A549 (cell line): ENCODE measurements around the gene SUPT7L. TPM values are rescaled to one million over a fixed set of nuclear protein-coding genes. Genes with fewer than 3 reads are reported as not detected.
A peak's percentile ranks its signal among the peaks of the same experiment; 100 is the strongest.

Source experiments
- ATAC-seq, 2 experiments: fragments of 200-7000 bp in 1 of 2; fragments of >200 bp in 1 of 2; cut with Nextera tagmentation in 1 of 2; cut with Tn5 transposase in 1 of 2; 3 replicates each; pipeline versions ENCODE4 v1.8.0 to v1.9.1; 2018 to 2020; ENCODE audit warnings: mild to moderate bottlenecking in 1 of 2, moderate library complexity in 1 of 2
- CTCF ChIA-PET: fragments of 300-600 bp; sonication (Branson Sonifier 250); formaldehyde crosslinking; extraction: SDS; loops from one replicate; lab custom pipeline; 2021; ENCODE audit warnings: antibody characterized with exemption, inconsistent platforms; lab: Yijun Ruan, JAX
- POLR2A ChIA-PET: fragments of 350-600 bp; formaldehyde crosslinking; extraction: SDS; loops from one replicate; lab custom pipeline; 2021; ENCODE audit warnings: antibody characterized with exemption, inconsistent platforms; lab: Yijun Ruan, JAX
- DNase-seq, 2 experiments: peaks; one replicate each; pipeline versions ENCODE4 v3.0.0 to v3.0.0-alpha.2; 2011 to 2016; ENCODE audit warnings: low read depth in 1 of 2, low spot score in 1 of 2
- FAIRE-seq: peaks from 2 replicates; lab custom pipeline; 2011; peaks lifted over from hg19 to GRCh38; lab: Jason Lieb, UNC
- H3K27ac ChIP-seq, 2 experiments: fragments of >200 bp; sonication (Bioruptor Twin); formaldehyde crosslinking; 3 replicates each; pipeline ENCODE4 v1.5.1; 2016 to 2017
- H3K4me1 ChIP-seq: fragments of >200 bp; sonication (Bioruptor Twin); formaldehyde crosslinking; 3 replicates; pipeline ENCODE4 v1.6.1; 2016
- H3K4me2 ChIP-seq: fragments of >200 bp; sonication (Bioruptor Twin); formaldehyde crosslinking; 3 replicates; pipeline ENCODE4 v1.6.1; 2016
- H3K4me3 ChIP-seq: fragments of >200 bp; sonication (Bioruptor Twin); formaldehyde crosslinking; 3 replicates; pipeline ENCODE4 v1.5.1; 2016
- H3K9me3 ChIP-seq: fragments of >200 bp; sonication (Bioruptor Twin); formaldehyde crosslinking; 3 replicates; pipeline ENCODE4 v1.6.1; 2016
- CBX8 ChIP-seq: fragments of 200-600 bp; sonication (generic); IDR thresholded peaks from 2 replicates; pipeline ENCODE4 v1.6.1; 2016
- CEBPB ChIP-seq, 2 experiments: fragments of >200 bp in 1 of 2; sonication (Bioruptor Twin) in 1 of 2; formaldehyde crosslinking in 1 of 2; IDR thresholded peaks; 2 replicates each; pipeline ENCODE4 v1.6.1; 2012 to 2016
- CHD2 ChIP-seq: fragments of 150-350 bp; IDR thresholded peaks from 2 replicates; pipeline ENCODE4 v1.6.1; 2014; ENCODE audit warnings: low read length; ENCODE audit not compliant: partially characterized antibody
- CHD4 ChIP-seq: fragments of 200-600 bp; sonication (generic); IDR thresholded peaks from 2 replicates; pipeline ENCODE4 v1.6.1; 2016; ENCODE audit warnings: antibody characterized with exemption, mild to moderate bottlenecking, borderline replicate concordance
- ESRRA ChIP-seq: fragments of 150-350 bp; IDR thresholded peaks from 2 replicates; pipeline ENCODE4 v1.6.1; 2014; ENCODE audit warnings: mild to moderate bottlenecking, low read length, borderline replicate concordance
- FOSL2 ChIP-seq, 2 experiments: fragments of 450-650 bp in 1 of 2; fragments of >200 bp in 1 of 2; sonication (Bioruptor Twin) in 1 of 2; formaldehyde crosslinking; IDR thresholded peaks; 2 replicates each; pipeline versions ENCODE4 v1.5.0 to v1.6.1; 2016 to 2020; ENCODE audit warnings: mild to moderate bottlenecking in 1 of 2, moderate library complexity in 1 of 2
- HDAC2 ChIP-seq: fragments of 200-600 bp; sonication (generic); IDR thresholded peaks from 2 replicates; pipeline ENCODE4 v1.6.1; 2016
- HEYL ChIP-seq: fragments of 250-450 bp; sonication (Bioruptor Pico); IDR thresholded peaks from 2 replicates; pipeline ENCODE4 v1.8.0; 2021; ENCODE audit warnings: mild to moderate bottlenecking, moderate library complexity
- HMGXB4 ChIP-seq: fragments of 250-450 bp; sonication (Bioruptor Pico); IDR thresholded peaks from 2 replicates; pipeline ENCODE4 v1.5.0; 2021; ENCODE audit warnings: mild to moderate bottlenecking, moderate library complexity, borderline replicate concordance
- HOXB5 ChIP-seq: fragments of 250-450 bp; sonication (Bioruptor Pico); IDR thresholded peaks from 2 replicates; pipeline ENCODE4 v1.5.0; 2020; ENCODE audit warnings: mild to moderate bottlenecking, moderate library complexity
- KDM5A ChIP-seq: fragments of 200-600 bp; sonication (generic); IDR thresholded peaks from 2 replicates; pipeline ENCODE4 v1.6.1; 2016; ENCODE audit warnings: antibody characterized with exemption, mild to moderate bottlenecking
- MAX ChIP-seq: IDR thresholded peaks from 2 replicates; pipeline ENCODE4 v1.6.1; 2012
- MAZ ChIP-seq: fragments of 150-350 bp; IDR thresholded peaks from 2 replicates; pipeline ENCODE4 v1.6.1; 2014; ENCODE audit warnings: antibody characterized with exemption, low read depth, low read length, borderline replicate concordance
- MYC ChIP-seq: IDR thresholded peaks from 2 replicates; pipeline ENCODE4 v1.6.1; 2012; ENCODE audit warnings: mild to moderate bottlenecking, inconsistent platforms, low read length, improper control_type of control experiment, borderline replicate concordance
- NFE2L2 ChIP-seq: fragments of 150-350 bp; conservative IDR thresholded peaks from 2 replicates; pipeline ENCODE4 v1.6.1; 2014; ENCODE audit warnings: low read length
- POLR2AphosphoS2 ChIP-seq: conservative IDR thresholded peaks from 2 replicates; pipeline ENCODE4 v1.6.1; 2012; ENCODE audit warnings: low read length, improper control_type of control experiment, inconsistent platforms
- RAD21 ChIP-seq, 2 experiments: fragments of >200 bp in 1 of 2; sonication (Bioruptor Twin) in 1 of 2; formaldehyde crosslinking in 1 of 2; IDR thresholded peaks in 1 of 2; conservative IDR thresholded peaks in 1 of 2; 2 replicates in 1 of 2; 3 replicates in 1 of 2; pipeline ENCODE4 v1.6.1; 2012 to 2018; ENCODE audit warnings: inconsistent platforms in 1 of 2
- SMC3 ChIP-seq: fragments of >200 bp; sonication (Bioruptor Twin); formaldehyde crosslinking; IDR thresholded peaks from 3 replicates; pipeline ENCODE4 v1.6.1; 2018; ENCODE audit warnings: inconsistent platforms
- TP53 ChIP-seq: fragments of 250-450 bp; sonication (Bioruptor Pico); IDR thresholded peaks from 2 replicates; pipeline ENCODE4 v1.5.0; 2021; ENCODE audit warnings: mild to moderate bottlenecking, moderate library complexity
- WGBS: methylation state at CpG from one replicate; pipeline ENCODE4 v1.1.6; 2017; ENCODE audit errors: missing lambda C conversion rate; 5-methylcytosine and 5-hydroxymethylcytosine counted together
- polyA plus RNA-seq, 4 experiments: library from polyadenylated mRNA; depleted of rRNA in 3 of 4; stranded (reverse); fragments of >200 nt; fragmentation: RNase III in 1 of 4; extraction: RNeasy Plus Mini Kit Qiagen cat#74134 plus additional on column Dnase treatment in 1 of 4; gene quantifications; 2 replicates in 3 of 4; 3 replicates in 1 of 4; pipeline ENCODE4 v1.2.3, GENCODE V29; 2011 to 2017
- TF ChIP-seq, protein P1 (sequence below): IDR thresholded peaks from 2 replicates; pipeline ENCODE4 v1.6.1; 2012; ENCODE audit warnings: low read depth, borderline replicate concordance
- TF ChIP-seq, protein P2 (sequence below): fragments of 200-600 bp; sonication (generic); IDR thresholded peaks from 2 replicates; pipeline ENCODE4 v1.6.1; 2016; ENCODE audit warnings: antibody characterized with exemption, mild to moderate bottlenecking, moderate library complexity
- TF ChIP-seq, protein P3 (sequence below): fragments of 450-650 bp; IDR thresholded peaks from 2 replicates; pipeline ENCODE4 v1.6.1; 2014; ENCODE audit warnings: antibody characterized with exemption
- TF ChIP-seq, protein P4 (sequence below): fragments of >200 bp; sonication (Bioruptor Twin); formaldehyde crosslinking; IDR thresholded peaks from 3 replicates; pipeline ENCODE4 v1.5.1; 2016

Gene SUPT7L
- polyA plus RNA-seq, 2 of the 4 experiments (the other 2 are of a cell fraction), result 39.5 to 67.0 TPM

- 82% methylated on average over 5 of the region's 5 CpGs for WGBS
- ATAC-seq (no peak), FAIRE-seq (no peak), DNase-seq (no peak)
- peak overlapping the region; percentile 35 for H3K4me2 ChIP-seq
- TF ChIP-seq ESRRA, result no peak
- TF ChIP-seq HDAC2, result no peak
- TF ChIP-seq, protein P1, sequence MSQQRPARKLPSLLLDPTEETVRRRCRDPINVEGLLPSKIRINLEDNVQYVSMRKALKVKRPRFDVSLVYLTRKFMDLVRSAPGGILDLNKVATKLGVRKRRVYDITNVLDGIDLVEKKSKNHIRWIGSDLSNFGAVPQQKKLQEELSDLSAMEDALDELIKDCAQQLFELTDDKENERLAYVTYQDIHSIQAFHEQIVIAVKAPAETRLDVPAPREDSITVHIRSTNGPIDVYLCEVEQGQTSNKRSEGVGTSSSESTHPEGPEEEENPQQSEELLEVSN, result no peak
- TF ChIP-seq CHD4, result no peak
- TF ChIP-seq POLR2AphosphoS2, result no peak
- no peak for TF ChIP-seq HOXB5 (CRISPR knock-in tag)
- no peak for TF ChIP-seq KDM5A
- no peak for TF ChIP-seq TP53 (CRISPR knock-in tag)
- no peak for TF ChIP-seq MYC
- TF ChIP-seq HEYL (CRISPR knock-in tag), result no peak
- TF ChIP-seq CHD2, result no peak
- TF ChIP-seq, protein P2, sequence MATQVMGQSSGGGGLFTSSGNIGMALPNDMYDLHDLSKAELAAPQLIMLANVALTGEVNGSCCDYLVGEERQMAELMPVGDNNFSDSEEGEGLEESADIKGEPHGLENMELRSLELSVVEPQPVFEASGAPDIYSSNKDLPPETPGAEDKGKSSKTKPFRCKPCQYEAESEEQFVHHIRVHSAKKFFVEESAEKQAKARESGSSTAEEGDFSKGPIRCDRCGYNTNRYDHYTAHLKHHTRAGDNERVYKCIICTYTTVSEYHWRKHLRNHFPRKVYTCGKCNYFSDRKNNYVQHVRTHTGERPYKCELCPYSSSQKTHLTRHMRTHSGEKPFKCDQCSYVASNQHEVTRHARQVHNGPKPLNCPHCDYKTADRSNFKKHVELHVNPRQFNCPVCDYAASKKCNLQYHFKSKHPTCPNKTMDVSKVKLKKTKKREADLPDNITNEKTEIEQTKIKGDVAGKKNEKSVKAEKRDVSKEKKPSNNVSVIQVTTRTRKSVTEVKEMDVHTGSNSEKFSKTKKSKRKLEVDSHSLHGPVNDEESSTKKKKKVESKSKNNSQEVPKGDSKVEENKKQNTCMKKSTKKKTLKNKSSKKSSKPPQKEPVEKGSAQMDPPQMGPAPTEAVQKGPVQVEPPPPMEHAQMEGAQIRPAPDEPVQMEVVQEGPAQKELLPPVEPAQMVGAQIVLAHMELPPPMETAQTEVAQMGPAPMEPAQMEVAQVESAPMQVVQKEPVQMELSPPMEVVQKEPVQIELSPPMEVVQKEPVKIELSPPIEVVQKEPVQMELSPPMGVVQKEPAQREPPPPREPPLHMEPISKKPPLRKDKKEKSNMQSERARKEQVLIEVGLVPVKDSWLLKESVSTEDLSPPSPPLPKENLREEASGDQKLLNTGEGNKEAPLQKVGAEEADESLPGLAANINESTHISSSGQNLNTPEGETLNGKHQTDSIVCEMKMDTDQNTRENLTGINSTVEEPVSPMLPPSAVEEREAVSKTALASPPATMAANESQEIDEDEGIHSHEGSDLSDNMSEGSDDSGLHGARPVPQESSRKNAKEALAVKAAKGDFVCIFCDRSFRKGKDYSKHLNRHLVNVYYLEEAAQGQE, result no peak
- no peak for TF ChIP-seq CBX8
- TF ChIP-seq NFE2L2, result no peak
- H3K9me3 ChIP-seq, result no peaks in the 10 kb centered on the region
- peak overlapping the region; percentile 91 to 99 for H3K27ac ChIP-seq
- no peak overlapping the region for H3K4me3 ChIP-seq
- ChIA-PET CTCF (interaction anchor here (0.5 to 7.7 kb wide), 80 partner anchors 9 to 1058 kb away, joined by 3 to 167 read pairs (median 4); no protein-coding TSS in a partner anchor), POLR2A (interaction anchor here (0.5 to 1.4 kb wide), 8 partner anchors 13 to 1105 kb away, joined by 3 to 8 read pairs (median 4); partner anchors contain the start of genes BABAM2, FOSL2, NRBP1 and RBKS)
- peaks cover 72% of the 10 kb centered on the region for H3K4me1 ChIP-seq
These were observed 41.0 kb upstream of the SUPT7L start for GRCh38 chr2:27704342-27704876.

- H3K27ac ChIP-seq, result peak overlapping the region; percentile 91 to 99
These were observed 40.4 kb upstream of the SUPT7L start for GRCh38 chr2:27703638-27704341.

More at GRCh38 chr2:27703638-27704341, 40.4 kb upstream of the SUPT7L start:
- ATAC-seq, result peak; percentile 68 to 77
- FAIRE-seq, result no peak
- H3K4me3 ChIP-seq, result no peak overlapping the region
- peak overlapping the region; percentile 35 for H3K4me2 ChIP-seq
- POLR2A ChIA-PET, result interaction anchor here (0.5 to 1.4 kb wide), 9 partner anchors 13 to 1106 kb away, joined by 3 to 8 read pairs (median 4); partner anchors contain the start of genes BABAM2, FOSL2, NRBP1 and RBKS
- no peaks in the 10 kb centered on the region for H3K9me3 ChIP-seq
- DNase-seq, result peak; percentile 90
- peaks cover 65% of the 10 kb centered on the region for H3K4me1 ChIP-seq
- WGBS, result 28% methylated on average over 9 of the region's 9 CpGs
- TF ChIP-seq MAX (peak; percentile 46; the same call in 1 of the 2 replicates), MAZ (no peak), FOSL2 (IDR thresholded peaks at IDR 0.05) (no peak), FOSL2 (CRISPR knock-in tag; IDR thresholded peaks at IDR 0.05) (no peak), HOXB5 (CRISPR knock-in tag) (0 out of 2 replicates have a peak, but pooled peaks have one; percentile 28), HMGXB4 (CRISPR knock-in tag) (no peak), RAD21 (conservative IDR thresholded peaks at IDR 0.05 in 1 of 2, IDR thresholded peaks at IDR 0.05 in 1 of 2) (peak; percentile 99), SMC3 (peak; percentile 98), CEBPB (IDR thresholded peaks at IDR 0.05) (peak; percentile 62 to 85; a peak in 3 of 4 replicates)
- TF ChIP-seq, protein P3, sequence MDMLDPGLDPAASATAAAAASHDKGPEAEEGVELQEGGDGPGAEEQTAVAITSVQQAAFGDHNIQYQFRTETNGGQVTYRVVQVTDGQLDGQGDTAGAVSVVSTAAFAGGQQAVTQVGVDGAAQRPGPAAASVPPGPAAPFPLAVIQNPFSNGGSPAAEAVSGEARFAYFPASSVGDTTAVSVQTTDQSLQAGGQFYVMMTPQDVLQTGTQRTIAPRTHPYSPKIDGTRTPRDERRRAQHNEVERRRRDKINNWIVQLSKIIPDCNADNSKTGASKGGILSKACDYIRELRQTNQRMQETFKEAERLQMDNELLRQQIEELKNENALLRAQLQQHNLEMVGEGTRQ, result no peak
- TF ChIP-seq, protein P4, sequence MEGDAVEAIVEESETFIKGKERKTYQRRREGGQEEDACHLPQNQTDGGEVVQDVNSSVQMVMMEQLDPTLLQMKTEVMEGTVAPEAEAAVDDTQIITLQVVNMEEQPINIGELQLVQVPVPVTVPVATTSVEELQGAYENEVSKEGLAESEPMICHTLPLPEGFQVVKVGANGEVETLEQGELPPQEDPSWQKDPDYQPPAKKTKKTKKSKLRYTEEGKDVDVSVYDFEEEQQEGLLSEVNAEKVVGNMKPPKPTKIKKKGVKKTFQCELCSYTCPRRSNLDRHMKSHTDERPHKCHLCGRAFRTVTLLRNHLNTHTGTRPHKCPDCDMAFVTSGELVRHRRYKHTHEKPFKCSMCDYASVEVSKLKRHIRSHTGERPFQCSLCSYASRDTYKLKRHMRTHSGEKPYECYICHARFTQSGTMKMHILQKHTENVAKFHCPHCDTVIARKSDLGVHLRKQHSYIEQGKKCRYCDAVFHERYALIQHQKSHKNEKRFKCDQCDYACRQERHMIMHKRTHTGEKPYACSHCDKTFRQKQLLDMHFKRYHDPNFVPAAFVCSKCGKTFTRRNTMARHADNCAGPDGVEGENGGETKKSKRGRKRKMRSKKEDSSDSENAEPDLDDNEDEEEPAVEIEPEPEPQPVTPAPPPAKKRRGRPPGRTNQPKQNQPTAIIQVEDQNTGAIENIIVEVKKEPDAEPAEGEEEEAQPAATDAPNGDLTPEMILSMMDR, result peak; percentile 98
- CTCF ChIA-PET, result interaction anchor here (0.5 to 7.7 kb wide), 91 partner anchors 9 to 1058 kb away, joined by 3 to 167 read pairs (median 4); partner anchors contain the start of gene FOSL2
